Fibroblast of mammary gland (primary cell): ENCODE results near the gene SUPT3H.
"Not testable (repeated sequence)": the region's sequence is repeated elsewhere in the genome, so short reads cannot be mapped to it uniquely, and the experiment has no call there.

Experiments
- DNase-seq: peaks from one replicate; pipeline ENCODE4 v3.0.0-alpha.2; 2010; ENCODE audit warnings: low read depth
- H3K4me3 ChIP-seq: 2 replicates; pipeline ENCODE4 v1.5.1; 2011; ENCODE audit warnings: low read depth, mild to moderate bottlenecking, low read length, moderate library complexity; ENCODE audit not compliant: control insufficient read depth
- CTCF ChIP-seq: conservative IDR thresholded peaks from 2 replicates; pipeline ENCODE4 v1.5.1; 2011; ENCODE audit warnings: low read depth, low read length, inconsistent platforms; ENCODE audit not compliant: control insufficient read depth, insufficient read depth

Gene SUPT3H

GRCh38 chr6:44868335-44868668, 509.4 kb downstream of the SUPT3H start:
- DNase-seq: no peak
- no peak for TF ChIP-seq CTCF

GRCh38 chr6:44867571-44868334, 510.0 kb downstream of the SUPT3H start:
- TF ChIP-seq CTCF: no peak
- DNase-seq: no peak
- H3K4me3 ChIP-seq: no peak overlapping the region

More at GRCh38 chr6:44868335-44868668, 509.4 kb downstream of the SUPT3H start:
- H3K4me3 ChIP-seq: no peak overlapping the region

GRCh38 chr6:44865184-44865583, 512.5 kb downstream of the SUPT3H start:
- not testable (repeated sequence) for DNase-seq, H3K4me3 ChIP-seq

DNA sequence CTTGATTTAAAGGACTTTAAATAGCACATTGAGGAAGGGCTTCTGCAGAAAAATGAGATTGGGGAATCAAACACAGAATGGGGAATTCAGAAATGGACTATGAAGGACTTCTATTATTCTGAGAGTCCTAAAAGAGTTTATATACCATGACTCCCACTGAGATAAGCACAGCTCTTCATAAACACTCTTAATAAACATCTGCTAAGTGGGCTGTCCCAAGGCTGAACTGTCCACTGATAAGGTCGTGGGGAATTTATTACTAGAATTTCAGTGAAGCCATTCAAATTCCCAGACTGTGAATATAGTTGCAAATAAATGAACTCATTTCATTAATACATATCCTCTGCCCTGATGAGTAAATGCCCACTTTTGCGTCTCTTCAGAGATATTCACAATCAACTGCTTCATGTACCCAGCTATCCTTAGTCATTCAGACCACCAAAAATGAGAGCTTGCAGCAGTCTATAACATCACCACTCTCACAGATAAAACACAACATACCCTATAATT, 517.8 kb downstream of the SUPT3H start:
- no peak overlapping the region for H3K4me3 ChIP-seq
- no peak for DNase-seq
- no peak for TF ChIP-seq CTCF

DNA sequence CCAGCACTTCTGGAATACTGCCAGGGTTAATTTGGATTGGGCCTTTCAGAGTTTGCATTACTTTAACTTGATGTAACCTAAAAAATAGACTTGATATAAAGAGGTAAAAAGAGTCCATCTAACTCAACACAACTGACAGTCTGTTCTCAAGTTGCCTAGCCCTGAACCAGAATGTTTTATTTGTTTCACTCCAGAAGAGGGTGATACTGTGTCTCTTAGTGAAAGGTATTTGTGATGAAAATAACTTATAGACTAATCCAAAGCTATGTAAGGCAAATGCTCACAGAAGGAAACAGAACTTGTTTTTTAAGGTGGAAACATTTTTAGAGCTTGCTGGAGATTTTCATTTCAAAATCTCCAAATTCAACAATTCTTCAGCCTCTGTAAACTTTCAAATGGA, 518.7 kb downstream of the SUPT3H start:
- no peak overlapping the region for H3K4me3 ChIP-seq
- peak; percentile 22 for DNase-seq
- TF ChIP-seq CTCF: no peak

DNA sequence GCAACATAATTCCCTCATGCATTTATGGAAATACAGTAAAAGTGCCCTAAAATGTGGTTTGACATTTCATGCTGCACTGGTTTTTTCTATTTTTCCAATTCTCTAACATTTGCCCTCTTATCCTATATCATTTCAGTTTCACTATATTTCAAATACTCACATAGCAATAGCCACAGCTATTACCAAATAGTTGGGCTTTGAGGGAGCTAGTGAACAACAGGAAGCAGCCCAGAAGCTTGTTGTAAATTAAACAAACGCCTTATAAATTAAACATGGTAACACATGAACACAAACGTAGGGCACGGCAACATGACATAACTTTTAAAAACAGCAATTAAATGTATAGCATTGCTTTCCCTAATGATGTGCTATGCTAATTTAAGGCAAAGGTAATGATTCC, 521.3 kb downstream of the SUPT3H start:
- peak; percentile 28 for DNase-seq
- H3K4me3 ChIP-seq: no peak overlapping the region
- no peak for TF ChIP-seq CTCF

GRCh38 chr6:44855562-44856411, 521.9 kb downstream of the SUPT3H start:
- no peak overlapping the region for H3K4me3 ChIP-seq
- no peak for TF ChIP-seq CTCF
- DNase-seq: peak; percentile 83
